Subcutaneous adipose tissue (tissue), 4 donors: ENCODE measurements around the gene SLC39A8. TPM values are rescaled to one million over a fixed set of nuclear protein-coding genes. Genes with fewer than 3 reads are reported as not detected.

Source experiments
- CTCF ChIP-seq: fragments of 450-650 bp; IDR thresholded peaks from one replicate; pipeline ENCODE4 v1.5.1; 2016; ENCODE audit warnings: low read depth, mild to moderate bottlenecking, control low read depth, antibody characterized with exemption, moderate library complexity
- total RNA-seq, 4 donors: library from RNA; depleted of rRNA; stranded (reverse); fragments of >200 nt; gene quantifications; one replicate each; pipeline ENCODE4 v1.1.0, GENCODE V29; 2016

The SLC39A8 gene
- total RNA-seq, 4 donors from 2014 or later = 8.9 to 56.3 (median 21.4) TPM

- TF ChIP-seq CTCF = no peak
Measured at GRCh38 chr4:102321260-102321995, 23.9 kb downstream of the SLC39A8 start.

GRCh38 chr4:102319594-102319993 lies 25.7 kb downstream of the SLC39A8 start:
- TF ChIP-seq CTCF = no peak

GRCh38 chr4:102318526-102318925 lies 26.8 kb downstream of the SLC39A8 start:
- TF ChIP-seq CTCF = no peak

DNA sequence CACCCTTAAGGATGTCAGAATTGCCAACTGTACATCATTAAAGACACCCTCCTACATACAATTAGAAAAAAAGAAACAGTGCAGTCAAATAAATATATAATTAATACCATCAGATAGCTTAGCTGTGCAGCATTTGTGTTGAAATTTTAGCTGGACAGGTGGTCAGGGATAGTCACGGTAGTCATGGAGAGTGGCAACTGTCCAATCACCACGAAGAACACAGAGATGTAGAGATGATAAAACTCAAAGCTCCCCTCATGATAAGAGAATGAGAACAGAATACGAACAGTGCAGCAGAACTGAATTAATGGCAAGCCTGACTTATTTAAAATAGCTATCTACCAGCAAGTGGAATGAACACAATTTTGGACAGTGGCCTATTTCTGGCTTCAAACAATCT lies 27.2 kb downstream of the SLC39A8 start:
- no peak for TF ChIP-seq CTCF

DNA sequence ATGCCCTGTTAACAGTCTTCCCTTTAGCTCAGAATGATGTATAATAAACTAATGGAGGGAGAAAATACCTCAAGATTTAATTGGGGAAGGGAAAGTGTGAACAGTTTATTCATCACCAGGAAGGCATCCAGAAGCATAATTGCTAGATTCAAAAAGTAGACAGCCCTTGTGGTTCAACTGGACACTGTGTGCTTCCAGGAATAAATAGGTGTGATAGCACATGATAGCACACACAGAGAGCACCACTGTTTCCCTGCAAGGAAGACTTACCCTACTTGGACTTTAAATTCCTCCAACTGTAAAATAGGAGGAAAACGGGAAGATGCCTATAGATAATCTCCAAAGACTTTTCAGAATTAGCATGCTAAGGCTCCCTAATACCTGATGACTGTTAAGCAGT lies 27.8 kb downstream of the SLC39A8 start:
- no peak for TF ChIP-seq CTCF

- no peak for TF ChIP-seq CTCF
Measured at GRCh38 chr4:102316585-102316984, 28.7 kb downstream of the SLC39A8 start.

DNA sequence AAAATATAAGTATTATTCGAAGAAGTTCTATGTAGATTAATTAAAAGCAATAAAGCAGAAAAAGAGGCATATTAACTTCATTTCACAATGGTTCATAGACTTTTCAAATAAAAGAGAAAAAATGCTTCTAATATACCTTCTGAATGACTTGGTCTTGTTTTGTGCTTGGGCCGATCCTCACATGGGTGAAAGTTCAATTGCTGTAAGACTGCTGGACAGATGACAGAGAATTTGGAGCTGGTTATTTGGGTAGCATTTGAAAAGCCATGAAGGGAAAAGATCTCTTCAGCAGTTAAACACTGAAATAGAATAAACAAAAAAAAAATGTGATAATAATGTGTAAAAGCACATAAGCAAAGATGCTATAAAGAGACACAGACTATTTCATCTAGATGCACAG lies 29.8 kb downstream of the SLC39A8 start:
- no peak for TF ChIP-seq CTCF
